Karpas-422 (cell line): ENCODE measurements around the gene PAX3. TPM values are rescaled to one million over a fixed set of nuclear protein-coding genes. Genes with fewer than 3 reads are reported as not detected.

Source experiments
- DNase-seq: peaks from one replicate; pipeline ENCODE4 v3.0.0-alpha.2; 2015
- H2AFZ ChIP-seq: fragments of 200-600 bp; sonication (generic); 2 replicates; pipeline ENCODE4 v1.6.1; 2014; ENCODE audit warnings: antibody characterized with exemption, low read length, mixed read lengths
- H3K27ac ChIP-seq: fragments of 200-600 bp; sonication (generic); 2 replicates; pipeline ENCODE4 v1.5.1; 2014; ENCODE audit warnings: mild to moderate bottlenecking, low read length, moderate library complexity
- H3K27me3 ChIP-seq: fragments of 200-600 bp; sonication (generic); 2 replicates; pipeline ENCODE4 v1.6.1; 2014; ENCODE audit warnings: low read length, mixed read lengths
- H3K36me3 ChIP-seq: fragments of 200-600 bp; sonication (generic); 2 replicates; pipeline ENCODE4 v1.6.1; 2014; ENCODE audit warnings: low read length, mixed read lengths; ENCODE audit not compliant: insufficient read depth
- H3K4me1 ChIP-seq: fragments of 200-600 bp; sonication (generic); 2 replicates; pipeline ENCODE4 v1.6.1; 2014; ENCODE audit warnings: mild to moderate bottlenecking, low read length, mixed read lengths
- H3K4me2 ChIP-seq: fragments of 200-600 bp; sonication (generic); 2 replicates; pipeline ENCODE4 v1.6.1; 2014; ENCODE audit warnings: low read length, low read depth, mild to moderate bottlenecking; ENCODE audit not compliant: poor library complexity, severe bottlenecking
- H3K4me3 ChIP-seq: fragments of 200-600 bp; sonication (generic); 2 replicates; pipeline ENCODE4 v1.5.1; 2014; ENCODE audit warnings: mild to moderate bottlenecking, antibody characterized with exemption, low read length, mixed read lengths
- H3K79me2 ChIP-seq: fragments of 200-600 bp; sonication (generic); 2 replicates; pipeline ENCODE4 v1.6.1; 2014; ENCODE audit warnings: mild to moderate bottlenecking, low read length, mixed read lengths
- H3K9ac ChIP-seq: fragments of 200-600 bp; sonication (generic); 2 replicates; pipeline ENCODE4 v1.6.0; 2014; ENCODE audit warnings: low read length
- H3K9me2 ChIP-seq: fragments of 200-600 bp; sonication (generic), shearing (Covaris generic); replicated peaks from 2 replicates; pipeline ENCODE4 v1.6.0; 2014; ENCODE audit warnings: mild to moderate bottlenecking, low read length, moderate library complexity; ENCODE audit not compliant: insufficient read depth
- H3K9me3 ChIP-seq: fragments of 300-700, 200-600 bp; sonication (generic); 2 replicates; pipeline ENCODE4 v1.6.1; 2014; ENCODE audit warnings: low read length, mixed read lengths
- H4K20me1 ChIP-seq: fragments of 200-600 bp; sonication (generic); 2 replicates; pipeline ENCODE4 v1.6.1; 2014; ENCODE audit warnings: mild to moderate bottlenecking, antibody characterized with exemption, low read length, low read depth; ENCODE audit not compliant: insufficient read depth
- total RNA-seq: library from RNA; depleted of rRNA; stranded (reverse); fragments of >200 nt; shearing (Covaris generic); gene quantifications from 2 replicates; pipeline ENCODE4 v1.2.3, GENCODE V29; 2014; ENCODE audit warnings: low replicate concordance

The PAX3 gene
- total RNA-seq, 1 experiment from 2014 or later = not detected

DNA sequence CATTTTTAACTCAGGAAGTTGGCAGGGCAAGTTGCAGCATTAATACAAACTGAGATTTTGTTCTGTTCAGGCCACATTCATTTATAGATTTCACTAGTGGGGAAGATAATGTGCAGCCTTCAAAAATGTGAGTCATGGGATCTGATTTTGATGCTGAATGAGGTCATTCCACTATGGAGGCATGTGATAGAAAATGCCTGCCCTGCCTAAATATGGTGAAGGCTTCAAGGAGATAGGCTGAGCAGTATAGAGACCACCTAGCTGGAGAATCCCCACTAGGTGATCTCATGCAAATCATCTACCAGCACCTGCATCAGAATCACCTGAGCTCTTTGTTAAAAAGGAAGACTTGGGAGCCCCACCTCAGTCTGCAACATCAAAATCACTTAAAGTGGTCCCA lies 43.7 kb downstream of the PAX3 start:
- H3K27me3 ChIP-seq = no peaks in the 10 kb centered on the region
- no peak overlapping the region for H2AFZ ChIP-seq
- H3K79me2 ChIP-seq = no peaks in the 10 kb centered on the region
- H3K4me3 ChIP-seq = no peak overlapping the region
- H4K20me1 ChIP-seq = no peaks in the 10 kb centered on the region
- H3K36me3 ChIP-seq = no peaks in the 10 kb centered on the region
- H3K27ac ChIP-seq = no peak overlapping the region
- H3K9ac ChIP-seq = no peak overlapping the region
- no peaks in the 10 kb centered on the region for H3K9me2 ChIP-seq
- no peaks in the 10 kb centered on the region for H3K4me1 ChIP-seq
- H3K4me2 ChIP-seq = no peak overlapping the region
- no peak for DNase-seq
- no peaks in the 10 kb centered on the region for H3K9me3 ChIP-seq

DNA sequence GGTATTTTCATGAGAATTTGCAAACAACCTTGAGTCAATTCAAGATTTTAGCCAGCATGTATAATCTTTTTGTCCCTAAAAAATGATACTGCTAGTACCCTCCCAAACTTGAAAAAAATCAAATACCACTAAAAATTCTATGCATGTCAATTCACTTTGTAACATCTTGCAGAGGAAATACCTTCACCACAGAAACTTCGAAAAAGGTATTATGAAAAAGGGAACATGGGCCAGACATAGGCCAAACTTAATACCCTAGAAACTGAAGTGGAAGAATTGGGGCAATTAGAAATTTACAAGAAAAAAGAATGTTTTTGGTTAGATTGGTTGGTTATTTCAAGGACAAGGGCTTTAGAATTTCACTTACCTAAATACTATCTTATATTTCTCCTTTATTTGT lies 48.5 kb downstream of the PAX3 start:
- Histone ChIP-seq H3K9ac (no peak overlapping the region), H4K20me1 (no peaks in the 10 kb centered on the region), H3K79me2 (no peaks in the 10 kb centered on the region), H3K4me1 (no peaks in the 10 kb centered on the region), H3K4me2 (no peak overlapping the region), H3K9me3 (no peaks in the 10 kb centered on the region), H3K27ac (no peak overlapping the region), H3K9me2 (no peaks in the 10 kb centered on the region), H3K27me3 (no peaks in the 10 kb centered on the region), H2AFZ (no peak overlapping the region), H3K36me3 (no peaks in the 10 kb centered on the region), H3K4me3 (no peak overlapping the region)
- DNase-seq = no peak

DNA sequence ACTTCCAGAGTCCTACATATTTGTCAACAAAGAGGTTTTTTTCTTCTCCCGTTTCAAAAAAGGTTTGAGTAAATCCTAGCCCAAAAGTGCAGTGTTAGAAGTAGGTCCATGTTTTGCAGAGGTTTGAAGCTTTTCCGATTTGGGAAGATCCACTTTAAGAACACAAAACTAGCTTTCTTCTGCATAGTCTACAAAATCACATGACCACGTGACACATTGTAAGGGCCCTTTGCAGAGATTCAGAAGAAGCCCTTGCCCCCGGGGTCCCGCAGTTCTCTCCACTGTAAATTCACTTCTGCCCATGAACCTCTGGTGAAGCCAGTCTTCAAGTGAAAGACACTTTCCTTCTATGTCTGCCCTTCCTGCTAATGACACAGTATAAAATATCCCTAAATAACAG lies 49.4 kb downstream of the PAX3 start:
- Histone ChIP-seq H4K20me1 (no peaks in the 10 kb centered on the region), H3K27me3 (no peaks in the 10 kb centered on the region), H3K4me3 (no peak overlapping the region), H3K4me1 (no peaks in the 10 kb centered on the region), H3K9me2 (no peaks in the 10 kb centered on the region), H3K9me3 (no peaks in the 10 kb centered on the region), H3K79me2 (no peaks in the 10 kb centered on the region), H3K4me2 (no peak overlapping the region), H3K9ac (no peak overlapping the region), H2AFZ (no peak overlapping the region), H3K27ac (no peak overlapping the region), H3K36me3 (no peaks in the 10 kb centered on the region)
- DNase-seq = no peak

DNA sequence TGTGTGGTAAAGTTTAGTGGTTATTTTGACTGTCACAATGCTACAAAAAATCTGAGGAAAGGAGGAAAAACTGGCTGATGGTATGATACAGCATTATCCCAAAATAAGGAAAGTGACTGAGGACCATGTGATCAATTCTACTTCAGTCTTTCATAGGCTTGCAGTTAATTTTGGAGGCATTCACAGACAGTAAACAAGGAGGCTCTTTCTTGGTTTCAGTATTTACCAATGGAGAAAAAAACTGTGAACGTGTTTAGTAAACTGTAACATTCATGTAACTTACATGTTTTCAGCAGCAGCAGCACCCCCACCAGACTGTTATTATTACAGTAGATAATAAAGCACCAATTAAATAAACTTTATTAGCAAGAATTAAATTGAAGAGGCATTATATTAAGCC lies 50.0 kb downstream of the PAX3 start:
- H4K20me1 ChIP-seq = no peaks in the 10 kb centered on the region
- H3K27me3 ChIP-seq = no peaks in the 10 kb centered on the region
- no peak overlapping the region for H2AFZ ChIP-seq
- no peak overlapping the region for H3K27ac ChIP-seq
- H3K79me2 ChIP-seq = no peaks in the 10 kb centered on the region
- H3K4me3 ChIP-seq = no peak overlapping the region
- no peaks in the 10 kb centered on the region for H3K9me3 ChIP-seq
- H3K4me2 ChIP-seq = no peak overlapping the region
- no peaks in the 10 kb centered on the region for H3K4me1 ChIP-seq
- H3K9ac ChIP-seq = no peak overlapping the region
- no peaks in the 10 kb centered on the region for H3K36me3 ChIP-seq
- no peaks in the 10 kb centered on the region for H3K9me2 ChIP-seq
- DNase-seq = no peak

DNA sequence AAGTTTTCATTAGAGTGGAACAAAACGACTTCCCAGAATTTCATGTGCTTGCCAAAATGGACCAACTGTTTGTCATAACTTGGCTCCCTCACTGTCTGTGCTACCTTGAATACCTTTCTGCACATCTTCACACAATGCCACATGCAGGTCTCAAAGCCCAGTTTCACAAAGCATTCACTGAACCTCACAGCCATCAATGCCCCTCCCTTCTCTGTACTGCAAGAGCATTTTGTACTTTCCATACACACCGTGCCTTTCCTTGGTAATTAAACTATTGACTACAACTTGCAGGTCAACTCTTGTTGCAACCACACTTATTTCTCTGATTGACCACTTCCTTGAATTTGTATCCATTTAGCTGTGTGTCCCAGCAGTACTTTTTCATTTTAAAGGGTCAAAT lies 50.5 kb downstream of the PAX3 start:
- H3K79me2 ChIP-seq = no peaks in the 10 kb centered on the region
- H3K9ac ChIP-seq = no peak overlapping the region
- no peaks in the 10 kb centered on the region for H3K9me3 ChIP-seq
- no peak for DNase-seq
- no peaks in the 10 kb centered on the region for H4K20me1 ChIP-seq
- H3K27me3 ChIP-seq = no peaks in the 10 kb centered on the region
- H3K27ac ChIP-seq = no peak overlapping the region
- H3K4me2 ChIP-seq = no peak overlapping the region
- no peaks in the 10 kb centered on the region for H3K36me3 ChIP-seq
- no peaks in the 10 kb centered on the region for H3K4me1 ChIP-seq
- H2AFZ ChIP-seq = no peak overlapping the region
- no peak overlapping the region for H3K4me3 ChIP-seq
- no peaks in the 10 kb centered on the region for H3K9me2 ChIP-seq

DNA sequence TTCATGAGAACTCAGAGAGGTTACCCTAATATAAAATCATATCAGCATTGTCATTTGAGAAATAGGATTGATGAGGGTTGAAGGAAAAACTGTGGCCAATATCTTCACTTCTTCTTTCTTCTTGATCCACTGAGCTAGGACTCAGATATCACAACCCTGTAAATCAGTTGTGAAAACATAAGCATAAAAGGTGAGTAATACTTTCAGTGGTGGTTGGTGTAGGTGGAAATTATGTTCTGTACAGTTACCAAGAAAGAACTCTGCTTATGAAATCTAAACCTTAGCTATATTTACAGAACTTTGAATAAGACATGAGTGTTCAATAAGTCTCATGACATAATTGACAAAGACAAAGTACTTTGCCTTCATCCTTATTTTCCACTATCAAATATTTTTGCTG lies 56.3 kb downstream of the PAX3 start:
- no peaks in the 10 kb centered on the region for H3K9me2 ChIP-seq
- no peak for DNase-seq
- no peaks in the 10 kb centered on the region for H3K9me3 ChIP-seq
- H3K4me1 ChIP-seq = no peaks in the 10 kb centered on the region
- H3K4me2 ChIP-seq = no peak overlapping the region
- no peaks in the 10 kb centered on the region for H3K27me3 ChIP-seq
- H3K36me3 ChIP-seq = no peaks in the 10 kb centered on the region
- H3K9ac ChIP-seq = no peak overlapping the region
- no peaks in the 10 kb centered on the region for H4K20me1 ChIP-seq
- no peak overlapping the region for H3K4me3 ChIP-seq
- no peaks in the 10 kb centered on the region for H3K79me2 ChIP-seq
- H2AFZ ChIP-seq = no peak overlapping the region
- no peak overlapping the region for H3K27ac ChIP-seq

DNA sequence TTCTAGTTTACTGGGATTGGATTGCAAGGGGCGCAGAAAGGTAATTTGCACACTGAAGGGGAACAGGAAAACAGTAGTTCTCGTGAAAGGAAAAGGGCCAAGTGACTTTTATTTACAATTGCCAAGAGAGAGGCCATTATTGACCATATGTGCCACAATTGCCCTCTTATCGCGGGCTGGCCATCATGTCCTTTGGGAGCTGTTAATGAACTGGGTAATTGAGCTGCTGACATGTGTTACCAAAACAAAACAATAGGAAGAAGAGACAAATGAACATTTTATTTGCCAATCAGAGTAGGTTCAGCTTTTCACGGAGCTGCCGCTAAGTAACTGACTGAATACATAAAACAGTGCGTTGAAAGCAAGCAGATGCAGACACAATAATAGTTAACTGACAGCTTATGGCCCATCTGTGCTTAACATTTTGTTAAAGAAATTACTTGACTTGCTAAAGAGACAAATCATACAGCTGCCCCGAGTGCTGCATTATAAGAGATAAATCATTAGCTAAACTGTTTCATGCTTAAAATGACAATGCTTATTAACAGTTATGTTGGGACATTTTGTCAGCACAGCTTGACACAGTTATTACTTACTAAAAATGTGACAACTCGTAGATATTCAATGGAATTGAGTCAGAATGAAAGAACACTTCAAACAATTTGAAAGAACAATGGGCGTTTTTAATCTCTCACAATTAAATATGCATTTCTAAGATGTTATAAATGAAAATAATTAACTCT lies 57.5 kb downstream of the PAX3 start:
- no peak for DNase-seq
- Histone ChIP-seq H3K27ac (no peak overlapping the region), H3K9me2 (no peaks in the 10 kb centered on the region), H3K27me3 (no peaks in the 10 kb centered on the region), H3K9me3 (no peaks in the 10 kb centered on the region), H3K4me1 (no peaks in the 10 kb centered on the region), H2AFZ (no peak overlapping the region), H3K4me2 (no peak overlapping the region), H4K20me1 (no peaks in the 10 kb centered on the region), H3K79me2 (no peaks in the 10 kb centered on the region), H3K36me3 (no peaks in the 10 kb centered on the region), H3K9ac (no peak overlapping the region), H3K4me3 (no peak overlapping the region)

DNA sequence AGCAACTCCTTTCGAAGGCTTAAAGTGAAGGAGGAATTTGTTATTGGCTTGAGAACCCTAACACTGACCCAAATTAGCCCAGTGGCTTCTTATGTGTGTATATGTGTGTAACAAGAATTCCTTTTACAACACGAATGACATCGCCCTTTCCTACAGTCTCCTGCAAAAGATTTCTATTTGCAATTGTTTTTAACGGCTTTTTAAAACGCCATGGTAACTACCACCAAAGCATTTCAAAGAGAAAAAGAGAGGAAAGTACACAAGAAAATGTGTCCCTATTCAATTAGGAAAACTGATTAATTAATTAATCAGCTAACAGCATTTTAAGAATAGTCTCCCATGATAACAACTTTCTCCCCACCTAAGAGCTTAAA lies 58.1 kb downstream of the PAX3 start:
- H3K9ac ChIP-seq = no peak overlapping the region
- no peaks in the 10 kb centered on the region for H3K36me3 ChIP-seq
- no peaks in the 10 kb centered on the region for H4K20me1 ChIP-seq
- no peaks in the 10 kb centered on the region for H3K27me3 ChIP-seq
- DNase-seq = no peak
- no peak overlapping the region for H3K27ac ChIP-seq
- H3K9me3 ChIP-seq = no peaks in the 10 kb centered on the region
- no peak overlapping the region for H3K4me2 ChIP-seq
- H3K4me3 ChIP-seq = no peak overlapping the region
- no peak overlapping the region for H2AFZ ChIP-seq
- no peaks in the 10 kb centered on the region for H3K9me2 ChIP-seq
- no peaks in the 10 kb centered on the region for H3K79me2 ChIP-seq
- H3K4me1 ChIP-seq = no peaks in the 10 kb centered on the region
